Ishikawa (cell line): ENCODE data around the gene AGBL5.

Experiments
- CEBPB ChIP-seq: IDR thresholded peaks from 2 replicates; pipeline ENCODE4 v1.6.1; 2012
- CREB1 ChIP-seq: IDR thresholded peaks from 2 replicates; pipeline ENCODE4 v1.6.1; 2012; ENCODE audit warnings: low read depth
- EGR1 ChIP-seq: IDR thresholded peaks from 2 replicates; pipeline ENCODE4 v1.6.1; 2012
- EP300 ChIP-seq: IDR thresholded peaks from 2 replicates; pipeline ENCODE4 v1.6.1; 2012; ENCODE audit warnings: borderline replicate concordance
- FOXM1 ChIP-seq: IDR thresholded peaks from 2 replicates; pipeline ENCODE4 v1.6.1; 2012; ENCODE audit warnings: low read depth, borderline replicate concordance
- MAX ChIP-seq: IDR thresholded peaks from 2 replicates; pipeline ENCODE4 v1.6.1; 2012
- NFIC ChIP-seq: IDR thresholded peaks from 2 replicates; pipeline ENCODE4 v1.6.1; 2012
- RAD21 ChIP-seq: IDR thresholded peaks from 2 replicates; pipeline ENCODE4 v1.6.1; 2012; ENCODE audit warnings: low read depth
- REST ChIP-seq: IDR thresholded peaks from 2 replicates; pipeline ENCODE4 v1.6.1; 2012; ENCODE audit warnings: low read depth, mild to moderate bottlenecking
- TAF1 ChIP-seq: IDR thresholded peaks from 2 replicates; pipeline ENCODE4 v1.6.1; 2012; ENCODE audit warnings: low read depth, mild to moderate bottlenecking
- TCF12 ChIP-seq: IDR thresholded peaks from 2 replicates; pipeline ENCODE4 v1.6.1; 2012; ENCODE audit warnings: low read depth
- TEAD4 ChIP-seq: IDR thresholded peaks from 2 replicates; pipeline ENCODE4 v1.6.1; 2012
- USF1 ChIP-seq: IDR thresholded peaks from 2 replicates; pipeline ENCODE4 v1.6.1; 2012
- YY1 ChIP-seq: IDR thresholded peaks from 2 replicates; pipeline ENCODE4 v1.6.1; 2012; ENCODE audit warnings: low read depth
- ZBTB7A ChIP-seq: IDR thresholded peaks from 2 replicates; pipeline ENCODE4 v1.6.1; 2012; ENCODE audit warnings: low read depth

Gene AGBL5

GRCh38 chr2:27089111-27089954 lies 37.9 kb downstream of the AGBL5 start:
- TF ChIP-seq NFIC, result no peak
- no peak for TF ChIP-seq CREB1
- TF ChIP-seq FOXM1, result no peak
- TF ChIP-seq EGR1, result no peak
- no peak for TF ChIP-seq MAX
- no peak for TF ChIP-seq TCF12
- no peak for TF ChIP-seq USF1
- TF ChIP-seq YY1, result no peak
- TF ChIP-seq CEBPB, result no peak
- no peak for TF ChIP-seq EP300
- no peak for TF ChIP-seq TAF1
- TF ChIP-seq TEAD4, result no peak
- no peak for TF ChIP-seq REST
- TF ChIP-seq RAD21, result no peak
- no peak for TF ChIP-seq ZBTB7A

GRCh38 chr2:27091746-27092695 lies 40.6 kb downstream of the AGBL5 start:
- TF ChIP-seq TAF1 (no peak), TCF12 (no peak), USF1 (no peak), CEBPB (no peak), FOXM1 (no peak), EGR1 (no peak), EP300 (no peak), NFIC (no peak), REST (no peak), RAD21 (no peak), TEAD4 (no peak), MAX (no peak), CREB1 (no peak), YY1 (no peak)

GRCh38 chr2:27092696-27093429 lies 41.4 kb downstream of the AGBL5 start:
- TF ChIP-seq MAX (no peak), RAD21 (no peak), YY1 (no peak), USF1 (no peak), REST (no peak), NFIC (no peak), TAF1 (no peak), CEBPB (no peak), FOXM1 (no peak), EP300 (no peak), TCF12 (no peak), TEAD4 (no peak), EGR1 (no peak), ZBTB7A (no peak), CREB1 (no peak)
